ENCODE data around the gene ARVCF.

Gene ARVCF

GRCh38 chr22:19973551-19974267 lies 42.9 kb downstream of the ARVCF start:
- no peak for DNase-seq (ENCODE audit: low spot score)

GRCh38 chr22:19972652-19973550 lies 43.7 kb downstream of the ARVCF start:
- DNase-seq (ENCODE audit: low spot score), result no peak

DNA sequence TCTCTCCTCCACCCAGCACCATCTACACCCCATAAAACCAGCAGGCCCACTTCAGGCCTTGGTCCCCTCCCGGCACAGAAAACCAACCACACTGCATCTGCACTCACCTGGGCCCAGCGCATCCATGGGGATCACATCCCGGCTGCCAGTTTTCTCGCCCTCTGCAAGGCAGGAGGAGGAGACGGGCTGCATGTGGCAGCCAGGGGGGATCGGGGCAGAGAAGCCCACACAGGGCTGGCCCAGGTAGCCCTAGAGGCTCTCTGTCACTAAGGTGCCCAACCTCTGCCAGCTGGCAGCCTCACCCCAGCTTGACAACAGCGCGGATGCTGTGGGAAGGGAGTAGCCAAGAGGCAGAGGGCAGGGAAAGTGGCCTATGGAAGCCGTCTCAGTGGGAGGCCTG lies 44.4 kb downstream of the ARVCF start:
- DNase-seq (ENCODE audit: low spot score), result no peak

- DNase-seq (ENCODE audit: low spot score), result no peak
Observed at GRCh38 chr22:19971276-19972124, 45.1 kb downstream of the ARVCF start.

DNA sequence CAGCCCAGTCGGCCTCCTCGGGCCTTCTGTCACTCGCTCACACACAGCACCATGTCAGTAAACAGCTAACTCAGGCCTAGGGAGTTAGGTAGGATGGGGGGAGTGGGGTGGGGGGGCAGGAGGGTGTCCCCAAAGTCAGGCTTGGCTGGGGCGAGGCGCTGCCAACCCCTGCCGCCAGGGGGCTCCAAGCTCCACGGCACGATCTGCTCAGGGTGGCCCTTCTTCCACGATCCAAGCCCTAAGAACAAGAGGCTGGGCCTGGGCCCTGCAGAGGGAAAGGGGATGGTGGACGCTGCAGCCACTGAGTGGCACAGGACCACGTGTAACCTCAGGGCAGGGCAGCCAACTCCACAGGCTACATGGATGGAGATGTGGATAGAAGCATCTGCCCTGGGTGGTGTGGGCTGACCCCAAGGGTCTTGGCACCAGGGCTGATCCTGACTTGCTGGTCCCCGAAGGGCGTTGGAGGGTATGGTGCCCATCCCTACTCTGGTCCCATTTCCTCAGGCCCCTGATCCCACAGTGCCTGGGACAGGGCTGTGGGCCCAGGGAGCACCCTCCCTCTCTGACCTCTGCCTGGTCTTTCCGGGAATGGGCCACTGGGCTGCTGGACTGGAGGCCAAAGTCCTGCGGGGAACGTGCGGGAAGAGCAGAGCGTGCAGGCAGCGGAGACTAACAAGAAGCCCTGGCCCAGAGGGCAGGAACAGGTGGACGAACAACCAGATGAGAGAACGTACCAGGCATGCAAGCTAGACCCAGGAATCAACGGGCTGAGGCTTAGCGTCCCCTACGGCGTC lies 45.9 kb downstream of the ARVCF start:
- peak; percentile 83 for DNase-seq (ENCODE audit: low spot score)

GRCh38 chr22:19970031-19970478 lies 46.6 kb downstream of the ARVCF start:
- DNase-seq (ENCODE audit: low spot score), result no peak

DNA sequence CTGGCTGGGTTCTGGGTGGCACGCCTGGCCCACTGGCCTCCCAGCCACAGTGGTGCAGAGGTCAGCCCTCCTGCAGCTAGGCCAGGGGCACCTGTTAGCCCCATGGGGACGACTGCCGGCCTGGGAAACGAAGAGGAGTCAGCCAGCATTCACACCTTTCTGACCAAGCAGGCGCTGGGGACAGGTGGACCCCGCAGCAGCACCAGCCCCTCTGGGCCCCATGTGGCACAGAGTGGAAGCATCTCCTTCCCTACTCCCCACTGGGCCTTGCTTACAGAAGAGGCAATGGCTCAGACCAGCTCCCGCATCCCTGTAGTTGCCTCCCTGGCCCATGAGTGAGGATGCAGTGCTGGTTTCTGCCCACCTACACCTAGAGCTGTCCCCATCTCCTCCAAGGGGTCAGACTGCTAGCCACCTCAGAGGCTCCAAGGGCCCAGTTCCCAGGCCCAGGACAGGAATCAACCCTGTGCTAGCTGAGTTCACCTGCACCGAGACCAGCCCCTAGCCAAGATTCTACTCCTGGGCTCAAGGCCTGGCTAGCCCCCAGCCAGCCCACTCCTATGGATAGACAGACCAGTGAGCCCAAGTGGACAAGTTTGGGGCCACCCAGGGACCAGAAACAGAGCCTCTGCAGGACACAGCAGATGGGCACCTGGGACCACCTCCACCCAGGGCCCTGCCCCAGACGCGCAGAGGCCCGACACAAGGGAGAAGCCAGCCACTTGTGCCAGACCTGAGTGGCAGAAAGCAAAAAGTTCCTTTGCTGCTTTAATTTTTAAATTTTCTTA lies 47.3 kb downstream of the ARVCF start:
- DNase-seq (ENCODE audit: low spot score), result no peak

DNA sequence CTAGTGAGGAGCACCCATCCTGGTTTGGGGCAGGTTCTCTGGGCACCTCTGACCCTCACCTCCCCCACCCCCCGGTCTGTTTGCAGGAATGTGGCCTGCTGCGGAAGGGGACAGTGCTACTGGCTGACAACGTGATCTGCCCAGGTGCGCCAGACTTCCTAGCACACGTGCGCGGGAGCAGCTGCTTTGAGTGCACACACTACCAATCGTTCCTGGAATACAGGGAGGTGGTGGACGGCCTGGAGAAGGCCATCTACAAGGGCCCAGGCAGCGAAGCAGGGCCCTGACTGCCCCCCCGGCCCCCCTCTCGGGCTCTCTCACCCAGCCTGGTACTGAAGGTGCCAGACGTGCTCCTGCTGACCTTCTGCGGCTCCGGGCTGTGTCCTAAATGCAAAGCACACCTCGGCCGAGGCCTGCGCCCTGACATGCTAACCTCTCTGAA lies 48.2 kb downstream of the ARVCF start:
- DNase-seq (ENCODE audit: low spot score), result no peak

DNA sequence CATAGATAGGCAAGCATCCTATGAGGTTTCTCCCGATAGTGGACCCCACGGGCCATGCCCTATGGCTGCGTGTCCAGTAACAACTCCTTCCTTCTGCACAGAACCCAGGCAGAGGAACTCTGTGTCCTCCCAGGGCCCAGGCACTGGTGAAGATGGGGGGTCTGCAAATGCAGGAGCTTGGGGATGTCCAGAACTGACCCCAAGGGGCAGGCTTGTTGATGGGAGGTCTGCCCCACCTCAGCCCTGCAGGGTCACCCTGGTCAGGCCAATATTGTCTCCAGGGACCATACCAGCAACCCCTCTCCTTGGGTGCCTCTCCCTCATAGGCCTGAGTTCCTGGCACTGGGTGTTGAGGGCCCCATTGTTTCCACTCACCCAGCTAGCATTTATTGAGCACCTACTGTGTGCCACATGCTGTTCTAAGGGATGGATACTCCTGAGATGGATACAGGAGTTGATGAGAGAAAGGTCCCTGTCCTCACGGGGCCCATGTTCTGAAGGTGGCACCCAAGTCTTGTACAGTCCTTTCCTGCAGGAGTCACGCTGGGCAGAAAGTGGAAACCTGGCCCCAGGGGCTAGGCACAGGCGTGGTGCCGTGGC lies 48.7 kb downstream of the ARVCF start:
- DNase-seq (ENCODE audit: low spot score), result no peak

DNA sequence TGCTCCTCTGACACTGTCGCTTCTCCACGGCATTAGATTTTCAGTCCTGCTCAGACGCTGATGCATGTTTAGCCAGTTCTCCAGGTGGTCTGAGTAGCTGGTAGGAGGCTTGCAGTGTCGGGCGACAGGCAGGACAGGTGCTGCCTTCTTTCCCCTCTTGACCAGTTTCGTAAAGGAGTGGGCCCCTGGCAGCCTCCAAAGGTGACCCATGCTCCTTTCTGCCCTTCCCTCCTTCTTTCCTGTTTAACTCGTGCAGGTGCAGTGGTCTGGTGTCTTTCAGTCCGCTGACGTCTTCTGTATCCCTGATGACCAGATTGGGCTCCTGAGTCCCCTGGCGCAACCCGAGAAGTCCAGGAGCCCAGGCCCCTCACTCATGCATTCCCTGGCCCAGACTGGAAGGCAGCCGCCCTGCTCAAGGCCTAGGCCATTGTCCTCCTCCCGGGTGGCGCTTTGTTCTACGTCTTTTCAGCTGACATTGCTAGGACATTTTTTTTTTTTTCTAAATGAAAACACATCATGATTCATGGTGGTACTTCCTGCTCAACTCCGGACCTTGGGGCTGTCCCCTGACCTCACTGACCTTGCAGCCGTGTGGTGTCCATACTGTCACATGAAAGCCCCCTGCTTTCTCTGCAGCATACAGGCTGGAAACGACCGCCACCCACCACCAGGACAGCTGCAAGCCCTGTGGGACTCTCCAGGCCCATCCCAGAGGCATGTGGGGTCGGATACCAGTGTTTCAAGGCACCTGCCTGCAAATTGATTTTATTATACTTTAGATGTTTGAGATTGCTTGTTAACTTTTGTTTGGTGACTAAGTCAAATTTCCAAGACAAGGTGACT lies 49.5 kb downstream of the ARVCF start:
- no peak for DNase-seq (ENCODE audit: low spot score)

DNA sequence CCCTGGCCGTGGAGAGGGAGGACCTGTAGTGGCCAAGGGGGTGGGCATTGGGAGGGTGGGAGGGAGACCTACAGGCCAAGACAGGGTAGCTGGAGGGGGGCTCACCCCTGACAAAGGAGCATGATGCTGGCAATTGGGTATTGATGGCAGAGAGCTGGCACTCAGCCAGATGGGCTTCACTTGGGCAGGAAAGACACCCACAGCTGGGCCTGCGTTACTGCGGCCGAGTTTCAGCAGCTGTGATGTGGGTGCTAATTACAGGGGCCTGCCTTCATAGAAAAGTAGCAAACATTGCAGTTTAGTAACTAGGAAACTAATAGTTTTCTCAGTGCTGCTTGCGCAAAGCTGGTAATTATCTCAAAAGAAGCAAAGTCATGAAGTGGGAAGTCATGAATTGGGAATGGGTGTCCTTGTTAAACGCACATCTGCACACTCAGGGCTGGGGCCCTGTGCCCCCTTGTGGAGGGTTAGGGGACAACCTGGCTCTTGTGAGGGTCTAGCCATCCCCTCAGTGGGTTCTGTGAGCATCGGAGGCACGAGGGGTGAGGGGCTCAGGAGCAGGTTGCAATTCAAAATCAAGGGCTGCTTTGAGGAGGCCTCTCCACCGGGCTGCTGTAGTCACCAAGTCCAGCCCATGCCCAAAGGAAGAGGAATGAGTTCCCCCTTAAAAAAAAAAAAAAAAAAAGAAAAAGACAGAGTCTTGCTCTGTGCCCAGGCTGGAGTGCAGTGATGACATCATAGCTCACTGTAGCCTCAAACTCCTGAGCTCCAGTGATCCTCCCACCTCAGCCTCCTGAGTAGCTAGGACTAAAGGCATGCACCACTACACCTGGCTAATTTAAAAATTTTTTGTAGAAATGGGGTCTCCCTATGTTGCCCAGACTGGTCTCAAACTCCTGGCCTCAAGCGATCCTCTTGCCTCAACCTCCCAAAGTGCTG lies 50.6 kb downstream of the ARVCF start:
- no peak for DNase-seq (ENCODE audit: low spot score)

GRCh38 chr22:19964701-19965386 lies 51.8 kb downstream of the ARVCF start:
- no peak for DNase-seq (ENCODE audit: low spot score)

DNA sequence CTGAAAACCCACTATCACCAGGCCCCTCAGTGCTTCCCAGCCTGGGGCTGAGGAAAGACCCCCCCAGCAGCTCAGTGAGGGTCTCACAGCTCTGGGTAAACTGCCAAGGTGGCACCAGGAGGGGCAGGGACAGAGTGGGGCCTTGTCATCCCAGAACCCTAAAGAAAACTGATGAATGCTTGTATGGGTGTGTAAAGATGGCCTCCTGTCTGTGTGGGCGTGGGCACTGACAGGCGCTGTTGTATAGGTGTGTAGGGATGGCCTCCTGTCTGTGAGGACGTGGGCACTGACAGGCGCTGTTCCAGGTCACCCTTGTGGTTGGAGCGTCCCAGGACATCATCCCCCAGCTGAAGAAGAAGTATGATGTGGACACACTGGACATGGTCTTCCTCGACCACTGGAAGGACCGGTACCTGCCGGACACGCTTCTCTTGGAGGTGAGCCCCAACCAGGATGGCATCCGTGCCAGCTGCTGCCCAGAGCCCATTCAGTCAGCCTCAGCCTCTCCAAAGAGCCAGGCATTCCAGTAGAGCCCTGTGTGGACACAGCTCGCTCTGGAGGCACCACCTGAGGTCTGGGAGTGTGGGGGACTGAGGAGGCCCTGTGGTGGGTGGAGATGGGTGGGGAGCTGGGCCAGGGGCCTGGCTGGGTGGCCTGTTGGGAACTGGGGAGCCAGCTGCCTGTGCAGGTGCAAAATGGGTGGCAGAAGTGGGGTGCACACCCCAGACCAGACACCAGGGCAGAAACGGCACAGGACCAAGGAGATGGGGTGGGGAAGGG lies 52.6 kb downstream of the ARVCF start:
- no peak for DNase-seq (ENCODE audit: low spot score)

DNA sequence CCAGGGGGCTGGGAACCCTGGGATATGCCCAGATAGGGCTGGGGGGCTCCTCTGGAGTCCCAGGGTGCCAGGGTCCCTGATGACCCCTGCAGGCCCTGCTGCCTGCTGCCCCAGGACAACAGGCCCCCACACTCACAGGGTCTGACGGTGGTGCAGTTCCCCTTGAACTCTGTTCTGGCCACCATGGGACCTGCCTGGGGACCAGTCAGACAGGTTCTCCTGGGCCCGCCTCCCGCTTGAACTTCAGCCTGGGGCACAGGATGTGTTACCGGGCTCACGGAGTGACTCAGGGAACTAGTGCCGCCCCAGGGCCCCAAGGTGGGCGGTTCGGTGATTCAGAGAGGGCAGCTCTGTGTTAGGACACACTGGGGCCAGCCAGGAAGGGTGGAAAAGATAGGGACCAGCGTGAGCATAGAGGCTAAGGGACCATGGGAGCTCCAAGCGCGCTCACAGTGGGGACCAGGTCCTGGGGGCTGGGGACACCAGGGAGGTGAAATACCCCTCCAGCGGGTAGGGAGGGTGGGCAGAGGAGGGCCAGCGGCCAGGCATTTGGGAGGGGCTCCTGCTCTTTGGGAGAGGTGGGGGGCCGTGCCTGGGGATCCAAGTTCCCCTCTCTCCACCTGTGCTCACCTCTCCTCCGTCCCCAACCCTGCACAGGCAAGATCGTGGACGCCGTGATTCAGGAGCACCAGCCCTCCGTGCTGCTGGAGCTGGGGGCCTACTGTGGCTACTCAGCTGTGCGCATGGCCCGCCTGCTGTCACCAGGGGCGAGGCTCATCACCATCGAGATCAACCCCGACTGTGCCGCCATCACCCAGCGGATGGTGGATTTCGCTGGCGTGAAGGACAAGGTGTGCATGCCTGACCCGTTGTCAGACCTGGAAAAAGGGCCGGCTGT lies 53.5 kb downstream of the ARVCF start:
- DNase-seq (ENCODE audit: low spot score), result no peak

- peak; percentile 87 for DNase-seq (ENCODE audit: low spot score)
Observed at GRCh38 chr22:19962246-19962908, 54.2 kb downstream of the ARVCF start.
